HFF-Myc (cell line): ENCODE measurements around the gene CHTF18.

Experiments used
- DNase-seq: peaks from one replicate; pipeline ENCODE4 v3.0.0-alpha.2; 2011; ENCODE audit warnings: low read depth; ENCODE audit errors: extremely low read depth
- H3K4me3 ChIP-seq: replicated peaks from 2 replicates; pipeline ENCODE4 v1.5.1; 2011; ENCODE audit warnings: low read depth, mild to moderate bottlenecking, control low read depth, low read length
- TF ChIP-seq, protein P1 (sequence below): IDR thresholded peaks from 2 replicates; pipeline ENCODE4 v1.5.1; 2012; ENCODE audit warnings: mild to moderate bottlenecking, low read depth, low read length, control low read depth; ENCODE audit errors: missing control alignments

CHTF18 gene

DNA sequence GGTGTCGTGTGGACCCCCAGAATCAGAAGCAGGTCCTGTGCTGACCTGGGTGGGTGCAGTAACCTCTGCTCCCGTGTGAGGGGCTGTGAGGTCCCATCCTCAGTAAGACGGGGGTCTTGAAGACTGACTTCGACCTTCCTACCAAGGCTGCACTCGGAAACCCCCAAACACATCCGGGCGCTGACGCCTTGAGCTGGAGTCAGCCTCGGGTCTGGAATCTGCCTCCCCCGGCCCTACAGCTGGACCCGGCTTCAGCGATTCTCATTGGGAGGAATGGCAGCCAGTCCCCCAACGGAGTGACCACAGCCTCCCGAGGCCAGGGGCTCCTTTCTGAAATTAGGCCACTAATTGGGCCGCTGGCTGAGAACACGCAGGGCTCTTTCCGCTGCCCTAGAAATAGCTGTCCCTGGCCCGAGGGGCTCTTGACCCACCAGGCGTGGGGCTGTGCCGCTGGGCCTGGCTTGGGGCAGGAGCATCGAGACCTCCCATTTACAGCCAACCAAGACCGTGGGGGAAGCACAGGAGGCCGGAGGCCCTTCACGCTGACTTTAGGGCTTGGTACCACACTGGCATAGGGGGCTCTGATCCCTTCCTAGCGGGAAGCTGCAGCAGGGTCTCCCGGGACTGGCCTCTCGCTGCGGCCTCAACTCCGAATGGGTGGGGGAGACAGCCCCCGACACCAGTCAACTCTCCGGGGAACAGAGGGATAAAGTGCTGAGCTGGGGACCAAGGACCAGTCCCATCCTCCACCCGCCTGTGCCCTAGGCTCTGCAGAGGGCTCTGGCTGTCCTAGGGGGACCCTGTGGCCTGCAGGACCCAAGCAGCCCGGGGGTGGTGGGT, 14.7 kb downstream of the CHTF18 start:
- H3K4me3 ChIP-seq, result no peak overlapping the region
- DNase-seq, result no peak
- TF ChIP-seq, protein P1, sequence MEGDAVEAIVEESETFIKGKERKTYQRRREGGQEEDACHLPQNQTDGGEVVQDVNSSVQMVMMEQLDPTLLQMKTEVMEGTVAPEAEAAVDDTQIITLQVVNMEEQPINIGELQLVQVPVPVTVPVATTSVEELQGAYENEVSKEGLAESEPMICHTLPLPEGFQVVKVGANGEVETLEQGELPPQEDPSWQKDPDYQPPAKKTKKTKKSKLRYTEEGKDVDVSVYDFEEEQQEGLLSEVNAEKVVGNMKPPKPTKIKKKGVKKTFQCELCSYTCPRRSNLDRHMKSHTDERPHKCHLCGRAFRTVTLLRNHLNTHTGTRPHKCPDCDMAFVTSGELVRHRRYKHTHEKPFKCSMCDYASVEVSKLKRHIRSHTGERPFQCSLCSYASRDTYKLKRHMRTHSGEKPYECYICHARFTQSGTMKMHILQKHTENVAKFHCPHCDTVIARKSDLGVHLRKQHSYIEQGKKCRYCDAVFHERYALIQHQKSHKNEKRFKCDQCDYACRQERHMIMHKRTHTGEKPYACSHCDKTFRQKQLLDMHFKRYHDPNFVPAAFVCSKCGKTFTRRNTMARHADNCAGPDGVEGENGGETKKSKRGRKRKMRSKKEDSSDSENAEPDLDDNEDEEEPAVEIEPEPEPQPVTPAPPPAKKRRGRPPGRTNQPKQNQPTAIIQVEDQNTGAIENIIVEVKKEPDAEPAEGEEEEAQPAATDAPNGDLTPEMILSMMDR, result no peak

DNA sequence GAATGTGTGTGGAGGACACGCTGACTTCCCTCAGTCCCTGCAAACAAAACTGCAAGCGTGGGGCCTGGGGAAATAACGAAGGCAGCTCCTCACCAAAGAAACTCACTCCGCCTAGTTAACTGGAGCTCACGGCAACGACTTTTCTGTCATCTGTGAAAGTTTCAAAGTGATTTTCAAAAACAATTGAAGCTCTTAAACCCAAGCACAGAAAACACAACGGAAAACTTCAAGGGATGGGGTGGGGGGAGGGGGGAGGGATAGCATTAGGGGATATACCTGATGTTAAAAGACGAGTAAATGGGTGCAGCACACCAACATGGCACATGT, 15.3 kb downstream of the CHTF18 start:
- DNase-seq, result no peak
- TF ChIP-seq, protein P1, result no peak
- no peak overlapping the region for H3K4me3 ChIP-seq

DNA sequence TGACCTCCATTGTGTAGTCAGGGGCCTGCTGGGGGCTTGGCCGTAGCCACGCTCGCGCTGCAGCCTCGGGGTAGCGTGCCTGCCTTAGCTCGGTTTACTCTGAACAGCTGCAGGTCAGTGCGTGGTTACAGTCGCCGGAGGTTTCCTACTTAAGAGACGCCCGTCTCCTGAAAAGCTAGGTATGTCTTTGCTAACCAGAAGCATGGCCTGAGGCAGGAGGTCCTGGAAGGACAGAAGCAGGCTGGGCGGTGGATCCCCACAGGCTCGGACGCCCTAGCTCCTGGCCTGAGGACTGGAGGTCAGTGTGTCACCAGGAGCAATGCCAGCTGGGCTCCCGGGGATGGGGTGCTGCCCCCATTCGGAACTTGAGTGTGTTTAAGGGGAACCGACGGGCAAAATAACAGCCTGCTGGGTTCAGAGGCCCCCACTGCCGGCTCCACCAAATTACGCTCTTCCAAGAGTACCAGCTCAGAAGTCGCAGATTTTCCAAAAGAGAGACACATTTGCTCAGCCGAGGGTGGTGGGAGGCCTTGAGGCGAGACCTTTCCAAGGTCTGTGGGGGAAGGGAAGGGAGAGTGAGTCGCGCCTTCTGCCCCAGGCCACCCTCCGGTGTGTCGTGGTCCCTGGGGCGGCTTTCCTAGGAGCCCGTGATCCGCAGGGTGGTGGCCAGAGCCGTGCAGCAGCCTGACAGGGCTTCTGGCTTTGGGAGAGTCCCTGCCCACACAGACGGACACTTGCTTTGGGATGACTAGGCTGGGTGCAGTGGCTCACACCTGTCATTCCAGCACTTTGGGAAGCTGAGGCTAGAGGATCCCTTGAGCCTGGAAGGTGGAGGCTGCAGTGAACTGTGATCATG, 16.0 kb downstream of the CHTF18 start:
- no peak overlapping the region for H3K4me3 ChIP-seq
- TF ChIP-seq, protein P1, result no peak
- DNase-seq, result no peak

DNA sequence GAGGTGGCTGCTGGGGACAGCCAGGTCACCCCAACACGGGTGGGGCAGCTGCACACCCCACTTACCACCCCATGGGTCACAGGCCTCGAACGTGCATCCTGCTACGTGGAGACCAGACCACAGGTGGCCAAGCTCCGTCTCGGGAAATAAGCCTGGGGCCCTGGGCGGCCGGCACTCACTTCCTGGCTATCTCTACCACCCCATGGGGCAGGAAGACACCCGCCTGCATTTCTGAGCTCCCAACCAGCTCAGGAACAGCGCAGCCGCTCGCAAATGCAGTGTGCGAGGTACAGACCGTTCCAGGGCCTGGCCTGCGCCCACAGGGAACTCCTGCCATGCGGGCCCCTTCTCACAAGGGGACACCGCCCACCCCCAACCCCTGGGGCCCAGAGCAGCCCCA, 17.1 kb downstream of the CHTF18 start:
- no peak for DNase-seq
- H3K4me3 ChIP-seq, result no peak overlapping the region
- TF ChIP-seq, protein P1, result no peak

DNA sequence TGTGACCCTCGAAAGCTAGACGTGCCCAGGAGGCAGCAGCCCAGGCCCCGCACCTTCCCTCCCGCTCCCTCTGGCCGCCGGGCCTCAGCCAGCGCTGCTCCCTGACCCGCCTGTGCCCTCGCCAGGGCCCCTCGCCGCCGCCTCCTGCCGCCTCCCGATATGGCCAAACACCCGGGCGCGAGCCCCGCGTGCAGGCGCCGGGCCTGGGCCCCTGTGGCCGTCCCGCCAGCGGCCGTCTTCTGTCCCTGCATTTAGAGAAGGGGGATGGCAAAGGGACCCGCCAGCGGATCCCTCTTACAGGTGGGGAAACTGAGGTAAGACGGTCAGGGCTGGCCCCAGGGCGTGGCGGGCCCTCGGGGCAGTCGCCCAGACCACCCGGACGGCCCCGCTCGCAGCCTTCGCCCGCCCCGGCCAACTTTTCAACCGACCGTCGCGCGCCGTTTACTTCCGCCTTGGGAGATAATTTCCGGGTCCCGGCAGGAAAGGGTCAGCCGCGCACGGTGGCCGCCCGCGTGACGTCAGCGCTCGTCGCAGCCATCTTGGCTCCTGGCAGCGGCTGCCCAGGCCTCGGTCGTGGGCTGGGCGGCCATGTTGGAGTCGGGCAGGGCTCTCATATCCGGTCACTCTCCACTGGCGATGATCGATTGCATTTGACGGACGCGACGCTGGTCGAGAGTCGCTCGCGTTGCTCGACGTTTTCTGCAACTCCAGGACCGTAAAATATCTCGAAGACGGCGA, 19.1 kb downstream of the CHTF18 start:
- TF ChIP-seq, protein P1, result no peak
- peak overlapping the region; percentile 70 for H3K4me3 ChIP-seq
- peak; percentile 78 for DNase-seq

DNA sequence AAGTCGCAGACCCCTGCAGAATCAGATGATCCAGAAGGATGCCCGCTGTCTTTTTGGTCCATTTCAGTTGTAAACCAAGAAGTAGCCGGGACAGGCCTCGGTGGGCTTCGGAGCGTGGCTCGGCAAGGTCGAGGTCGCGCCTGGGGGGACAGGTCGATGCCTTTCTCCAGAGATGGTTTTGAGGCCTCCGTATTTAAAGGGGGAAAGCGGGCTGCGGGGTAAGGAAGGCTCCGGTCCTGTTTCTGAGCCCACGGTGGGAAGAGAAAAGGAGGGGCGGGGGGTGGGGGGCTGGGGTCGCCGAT, 19.6 kb downstream of the CHTF18 start:
- peak overlapping the region; percentile 70 for H3K4me3 ChIP-seq
- TF ChIP-seq, protein P1, result no peak
- no peak for DNase-seq
